ENCODE measurements around the gene IL36B. TPM values are rescaled to one million over a fixed set of nuclear protein-coding genes. Genes with fewer than 3 reads are reported as not detected.

IL36B gene
- total and polyA plus RNA-seq, 2 donors (not counting 1 experiment from before 2014, with no cell fraction given) = not detected

- DNase-seq = no peak
- Histone ChIP-seq H3K4me1 (ENCODE audit: control insufficient read depth in 2 of 2, insufficient read depth in 2 of 2, low read length in 2 of 2) (no peaks in the 10 kb centered on the region), H4K20me1 (ENCODE audit: control insufficient read depth, insufficient read depth, low read length, poor library complexity, severe bottlenecking) (no peaks in the 10 kb centered on the region), H3K27me3 (replicated peaks in 1 of 4; ENCODE audit: control extremely low read depth in 1 of 4, control insufficient read depth in 3 of 4, insufficient read depth in 4 of 4, low read length in 3 of 4) (peaks cover 0 to 4% (median 0%) of the 10 kb centered on the region in 4 experiments), H3K9ac (ENCODE audit: low read length) (no peak overlapping the region), H3K4me3 (ENCODE audit: control extremely low read depth in 1 of 5, extremely low read depth in 1 of 5, insufficient read depth in 1 of 5, low read depth in 2 of 5, low read length in 4 of 5) (no peak overlapping the region), H2AFZ (ENCODE audit: insufficient read depth, low read depth, low read length, poor library complexity, severe bottlenecking) (no peak overlapping the region), H3K79me2 (ENCODE audit: control insufficient read depth, insufficient read depth, low read length) (no peaks in the 10 kb centered on the region), H3K4me2 (replicated peaks; ENCODE audit: low read depth, low read length, poor library complexity, severe bottlenecking) (no peak overlapping the region), H3K9me3 (ENCODE audit: control extremely low read depth in 1 of 3, control insufficient read depth in 2 of 3, insufficient read depth in 1 of 3, low read length in 2 of 3) (peaks cover 0 to 22% (median 17%) of the 10 kb centered on the region in 3 donors), H3K27ac (ENCODE audit: low read length in 2 of 2) (no peak overlapping the region), H3K36me3 (replicated peaks in 1 of 2; ENCODE audit: control extremely low read depth in 1 of 2, control insufficient read depth in 1 of 2, extremely low read depth in 1 of 2, insufficient read depth in 2 of 2, low read length in 1 of 2) (no peaks in the 10 kb centered on the region)
- ATAC-seq (ENCODE audit: low read depth) = no peak
- CTCF ChIA-PET = no interaction called here
- H3K27me3 Mint-ChIP-seq = peaks cover 28% of the 10 kb centered on the region
- intact Hi-C loops (cut with micrococcal nuclease) = no loop called here
- TF ChIP-seq EZH2 (IDR thresholded peaks at IDR 0.05; ENCODE audit: borderline replicate concordance, insufficient read depth, low read depth, low read length, poor library complexity, severe bottlenecking) (no peak), CTCF (IDR thresholded peaks at IDR 0.05) (no peak)
- POLR2A ChIA-PET = no interaction called here
- no peak overlapping the region for H3K27ac Mint-ChIP-seq
- H3K4me1 Mint-ChIP-seq = no peaks in the 10 kb centered on the region
- H3K4me3 Mint-ChIP-seq = no peak overlapping the region
- no CpG with 5 or more reads among the region's 3 CpGs for WGBS (ENCODE audit: insufficient coverage)
- peaks cover 12% of the 10 kb centered on the region for H3K9me3 Mint-ChIP-seq (ENCODE audit: insufficient read depth)
Measured at GRCh38 chr2:113053666-113054065, 999 bp upstream of the IL36B start.

- no peak for DNase-seq
- ChIA-PET CTCF (interaction anchor here (1.0 kb wide), 1 partner anchor 29 kb away, joined by 5 read pairs; no protein-coding TSS in a partner anchor), POLR2A (no interaction called here)
- H4K20me1 ChIP-seq (ENCODE audit: control insufficient read depth, insufficient read depth, low read length, poor library complexity, severe bottlenecking) = no peaks in the 10 kb centered on the region
- H3K27ac ChIP-seq (ENCODE audit: low read length in 2 of 2) = no peak overlapping the region
- Mint-ChIP-seq H3K4me3 (no peak overlapping the region), H3K9me3 (ENCODE audit: insufficient read depth) (peaks cover 12% of the 10 kb centered on the region), H3K4me1 (no peaks in the 10 kb centered on the region), H3K27me3 (peaks cover 41% of the 10 kb centered on the region), H3K27ac (no peak overlapping the region)
- peaks cover 0 to 20% (median 17%) of the 10 kb centered on the region in 3 donors for H3K9me3 ChIP-seq (ENCODE audit: control extremely low read depth in 1 of 3, control insufficient read depth in 2 of 3, insufficient read depth in 1 of 3, low read length in 2 of 3)
- no peaks in the 10 kb centered on the region for H3K36me3 ChIP-seq (replicated peaks in 1 of 2; ENCODE audit: control extremely low read depth in 1 of 2, control insufficient read depth in 1 of 2, extremely low read depth in 1 of 2, insufficient read depth in 2 of 2, low read length in 1 of 2)
- H3K4me2 ChIP-seq (replicated peaks; ENCODE audit: low read depth, low read length, poor library complexity, severe bottlenecking) = no peak overlapping the region
- H3K4me3 ChIP-seq (ENCODE audit: control extremely low read depth in 1 of 5, extremely low read depth in 1 of 5, insufficient read depth in 1 of 5, low read depth in 2 of 5, low read length in 4 of 5) = no peak overlapping the region
- ATAC-seq (ENCODE audit: low read depth) = no peak
- H3K79me2 ChIP-seq (ENCODE audit: control insufficient read depth, insufficient read depth, low read length) = no peaks in the 10 kb centered on the region
- H3K9ac ChIP-seq (ENCODE audit: low read length) = no peak overlapping the region
- TF ChIP-seq CTCF (IDR thresholded peaks at IDR 0.05) = no peak
- no peak for TF ChIP-seq EZH2 (IDR thresholded peaks at IDR 0.05; ENCODE audit: borderline replicate concordance, insufficient read depth, low read depth, low read length, poor library complexity, severe bottlenecking)
- H2AFZ ChIP-seq (ENCODE audit: insufficient read depth, low read depth, low read length, poor library complexity, severe bottlenecking) = no peak overlapping the region
- H3K27me3 ChIP-seq (replicated peaks in 1 of 4; ENCODE audit: control extremely low read depth in 1 of 4, control insufficient read depth in 3 of 4, insufficient read depth in 4 of 4, low read length in 3 of 4) = peaks cover 0 to 9% (median 5%) of the 10 kb centered on the region in 4 experiments
- WGBS (ENCODE audit: insufficient coverage) = 92% methylated on average over 38 of the region's 38 CpGs
- no peaks in the 10 kb centered on the region for H3K4me1 ChIP-seq (ENCODE audit: control insufficient read depth in 2 of 2, insufficient read depth in 2 of 2, low read length in 2 of 2)
- intact Hi-C loops (cut with micrococcal nuclease) = no loop called here
Measured at GRCh38 chr2:113050921-113051895, 1.5 kb downstream of the IL36B start.
